Fibroblast of lung (primary cell): ENCODE measurements around the gene SCEL.

Experiments
- EZH2 ChIP-seq: IDR thresholded peaks from 2 replicates; pipeline ENCODE4 v1.5.1; 2012; ENCODE audit warnings: low read length, control low read depth, mild to moderate bottlenecking; ENCODE audit errors: missing control alignments
- TF ChIP-seq, protein P1 (sequence below), 2 donors: IDR thresholded peaks in 1 of 2; conservative IDR thresholded peaks in 1 of 2; 1 replicate in 1 of 2; 2 replicates in 1 of 2; pipeline ENCODE4 v1.5.1; 2011 to 2012; ENCODE audit warnings: low read length in 2 of 2, control low read depth in 1 of 2, inconsistent platforms in 1 of 2, low read depth in 1 of 2, mild to moderate bottlenecking in 1 of 2

DNA sequence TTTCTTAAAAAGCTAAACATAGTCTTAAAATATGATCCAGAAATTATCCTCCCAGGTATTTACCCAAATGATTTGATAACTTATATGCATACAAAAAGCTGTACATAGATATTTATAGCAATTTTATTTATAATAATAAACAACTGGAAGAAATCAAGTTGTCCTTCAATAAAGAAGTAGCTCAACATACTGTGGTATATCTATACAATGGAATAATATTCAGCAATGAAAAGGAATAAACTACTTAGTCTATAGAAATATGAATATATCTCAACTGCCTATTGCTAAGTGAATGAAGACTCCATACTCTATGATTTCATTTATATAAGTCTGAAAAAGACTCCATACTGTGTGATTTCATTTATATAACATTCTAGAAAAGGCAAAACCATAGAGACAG, 114.9 kb downstream of the SCEL start:
- TF ChIP-seq, protein P1, sequence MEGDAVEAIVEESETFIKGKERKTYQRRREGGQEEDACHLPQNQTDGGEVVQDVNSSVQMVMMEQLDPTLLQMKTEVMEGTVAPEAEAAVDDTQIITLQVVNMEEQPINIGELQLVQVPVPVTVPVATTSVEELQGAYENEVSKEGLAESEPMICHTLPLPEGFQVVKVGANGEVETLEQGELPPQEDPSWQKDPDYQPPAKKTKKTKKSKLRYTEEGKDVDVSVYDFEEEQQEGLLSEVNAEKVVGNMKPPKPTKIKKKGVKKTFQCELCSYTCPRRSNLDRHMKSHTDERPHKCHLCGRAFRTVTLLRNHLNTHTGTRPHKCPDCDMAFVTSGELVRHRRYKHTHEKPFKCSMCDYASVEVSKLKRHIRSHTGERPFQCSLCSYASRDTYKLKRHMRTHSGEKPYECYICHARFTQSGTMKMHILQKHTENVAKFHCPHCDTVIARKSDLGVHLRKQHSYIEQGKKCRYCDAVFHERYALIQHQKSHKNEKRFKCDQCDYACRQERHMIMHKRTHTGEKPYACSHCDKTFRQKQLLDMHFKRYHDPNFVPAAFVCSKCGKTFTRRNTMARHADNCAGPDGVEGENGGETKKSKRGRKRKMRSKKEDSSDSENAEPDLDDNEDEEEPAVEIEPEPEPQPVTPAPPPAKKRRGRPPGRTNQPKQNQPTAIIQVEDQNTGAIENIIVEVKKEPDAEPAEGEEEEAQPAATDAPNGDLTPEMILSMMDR (conservative IDR thresholded peaks at IDR 0.05 in 1 of 2, IDR thresholded peaks at IDR 0.05 in 1 of 2; ENCODE audit: low read depth in 1 of 2, low read length in 2 of 2): no peak
- no peak for TF ChIP-seq EZH2
